ENCODE data around the gene STXBP6.
"Not testable (repeated sequence)": the region's sequence is repeated elsewhere in the genome, so short reads cannot be mapped to it uniquely, and the experiment has no call there.

Gene STXBP6

DNA sequence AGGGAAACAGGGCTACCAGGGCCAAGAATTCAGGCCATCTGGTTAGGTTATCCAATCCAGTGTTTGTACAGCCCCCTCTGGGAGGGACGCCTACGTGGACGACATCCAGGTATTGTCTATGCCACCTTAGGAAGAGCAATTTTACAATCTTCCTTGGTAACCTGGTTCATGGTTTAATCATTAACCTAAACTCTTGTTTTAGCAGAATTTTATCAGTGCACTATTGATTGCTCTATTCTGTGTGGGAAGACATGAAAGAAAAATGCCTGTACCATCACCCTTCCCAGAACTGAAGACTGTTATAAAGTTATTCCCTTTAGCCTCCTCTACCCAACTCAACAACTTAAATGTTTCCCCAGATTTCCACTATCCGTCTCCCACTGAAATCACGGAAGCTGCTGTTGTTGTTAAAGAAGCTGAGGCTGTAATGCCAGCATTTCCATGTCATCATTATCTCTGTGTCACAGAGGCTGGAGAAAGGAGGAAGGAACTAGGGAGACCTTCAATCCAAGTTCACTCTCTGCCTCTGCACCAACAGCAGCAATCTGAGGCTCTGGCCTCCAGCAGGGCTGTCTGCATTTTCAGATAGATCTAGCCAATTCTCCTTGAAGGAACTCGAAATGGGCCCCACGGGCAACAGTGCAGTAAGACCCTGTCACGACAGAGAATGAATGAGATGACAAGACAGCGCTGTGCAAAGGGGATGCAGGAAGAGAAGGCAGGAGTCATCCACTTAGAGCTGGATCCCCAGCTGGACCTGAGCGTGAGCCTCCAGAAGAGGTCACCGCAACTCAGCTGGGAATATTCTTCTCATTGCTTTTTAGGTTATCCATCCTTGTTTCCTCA lies 232.5 kb downstream of the STXBP6 start:
- no peak for DNase-seq

DNA sequence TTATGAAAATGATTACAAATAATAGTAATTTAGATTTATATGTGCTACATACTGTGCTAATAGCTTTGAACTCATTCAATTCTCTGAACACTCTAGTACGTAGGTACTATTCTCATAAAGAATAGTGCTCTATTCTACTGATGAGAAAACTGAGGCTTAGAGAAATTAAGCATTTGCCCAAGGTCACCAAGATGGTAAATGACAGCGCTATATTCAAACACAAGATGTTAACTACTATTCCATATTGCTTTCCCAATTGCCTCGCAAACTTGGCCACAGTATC lies 233.1 kb downstream of the STXBP6 start:
- DNase-seq, result no peak

DNA sequence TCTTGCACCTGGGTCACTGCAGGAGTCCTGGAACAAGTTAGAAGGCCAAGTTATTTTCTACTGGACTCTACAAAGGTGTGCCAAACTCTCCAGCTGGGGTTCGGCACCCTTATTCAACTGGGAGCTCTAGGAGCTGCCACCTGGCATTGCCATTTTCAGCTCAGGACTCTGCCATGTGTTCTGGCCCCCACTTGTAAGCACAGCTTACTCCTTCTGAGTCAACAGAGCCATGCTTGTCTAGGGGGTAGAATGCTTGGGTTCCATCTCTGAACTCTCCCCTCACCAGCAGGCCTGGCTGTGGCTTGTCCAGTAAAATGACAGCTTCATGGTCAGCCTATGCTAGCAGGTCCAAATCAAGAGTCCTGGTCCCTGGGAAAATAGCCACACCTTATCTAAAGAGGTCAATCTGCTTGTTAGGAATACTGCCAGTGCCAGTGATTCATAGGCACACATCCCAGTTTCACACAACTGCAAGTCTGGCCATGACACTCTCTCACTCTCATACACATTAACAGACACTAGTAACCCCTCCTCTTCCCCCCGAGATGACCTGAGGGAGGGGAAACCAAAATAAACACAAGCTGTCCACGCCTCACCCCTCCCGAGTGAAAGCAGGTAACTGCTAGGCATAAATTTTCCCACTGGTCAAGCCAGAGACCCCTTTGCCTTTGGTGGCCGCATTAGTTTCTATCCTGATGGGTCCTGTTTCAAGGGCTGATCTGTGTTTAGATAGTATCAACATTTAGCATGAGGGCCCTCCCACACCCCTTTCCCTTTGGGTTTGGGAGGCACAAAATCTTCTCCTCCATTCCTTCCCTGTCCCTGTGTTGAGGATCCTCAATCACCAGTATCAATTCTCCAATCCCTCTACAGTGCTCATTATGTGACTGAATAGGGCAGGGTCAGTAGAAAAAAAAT lies 233.7 kb downstream of the STXBP6 start:
- DNase-seq, result no peak

- no peak for DNase-seq
These were observed 234.4 kb downstream of the STXBP6 start for GRCh38 chr14:24815543-24815942.

DNA sequence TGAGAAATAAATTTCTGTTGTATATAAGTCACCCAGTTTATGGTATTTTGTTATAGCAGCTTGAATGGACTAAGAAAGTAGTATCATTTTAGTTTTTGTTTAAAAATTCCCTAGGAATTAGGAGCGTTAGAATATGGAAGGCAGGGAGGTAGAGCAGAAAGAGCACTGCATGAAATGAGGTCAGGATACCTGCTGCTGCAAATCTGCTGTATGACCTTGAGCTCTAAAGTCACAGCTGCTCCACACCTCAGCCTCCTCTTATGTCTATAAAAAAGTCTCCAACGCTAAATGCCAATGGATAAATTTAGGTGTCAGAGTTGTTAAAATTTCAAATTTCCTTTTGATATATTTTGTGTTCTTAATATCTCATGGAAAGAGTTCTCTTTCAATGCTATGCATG lies 235.0 kb downstream of the STXBP6 start:
- DNase-seq, result no peak

GRCh38 chr14:24814346-24814745 lies 235.6 kb downstream of the STXBP6 start:
- no peak for DNase-seq

- no peak for DNase-seq
These were observed 236.1 kb downstream of the STXBP6 start for GRCh38 chr14:24813819-24814259.

GRCh38 chr14:24813089-24813815 lies 236.7 kb downstream of the STXBP6 start:
- no peak for DNase-seq

- DNase-seq, result no peak
These were observed 240.8 kb downstream of the STXBP6 start for GRCh38 chr14:24809135-24809534.

DNA sequence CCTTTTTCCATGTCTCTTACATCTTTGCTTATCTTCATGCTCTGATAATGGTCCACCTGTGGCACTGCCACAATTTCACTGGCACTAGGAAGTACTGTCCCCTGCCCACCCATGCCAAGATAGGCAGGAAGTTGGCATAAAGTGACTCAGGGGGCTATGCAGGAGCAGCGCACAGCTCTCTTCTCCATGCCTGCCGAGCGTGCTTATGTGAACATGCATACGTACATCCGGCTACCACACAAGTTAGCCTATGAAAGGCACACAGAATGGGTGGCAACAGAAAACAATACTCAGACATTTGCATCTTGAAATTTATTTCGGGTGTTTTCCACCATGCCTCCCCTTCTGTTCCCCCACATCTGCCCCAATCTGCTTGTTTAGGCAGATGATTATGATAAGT lies 241.5 kb downstream of the STXBP6 start:
- DNase-seq, result no peak

DNA sequence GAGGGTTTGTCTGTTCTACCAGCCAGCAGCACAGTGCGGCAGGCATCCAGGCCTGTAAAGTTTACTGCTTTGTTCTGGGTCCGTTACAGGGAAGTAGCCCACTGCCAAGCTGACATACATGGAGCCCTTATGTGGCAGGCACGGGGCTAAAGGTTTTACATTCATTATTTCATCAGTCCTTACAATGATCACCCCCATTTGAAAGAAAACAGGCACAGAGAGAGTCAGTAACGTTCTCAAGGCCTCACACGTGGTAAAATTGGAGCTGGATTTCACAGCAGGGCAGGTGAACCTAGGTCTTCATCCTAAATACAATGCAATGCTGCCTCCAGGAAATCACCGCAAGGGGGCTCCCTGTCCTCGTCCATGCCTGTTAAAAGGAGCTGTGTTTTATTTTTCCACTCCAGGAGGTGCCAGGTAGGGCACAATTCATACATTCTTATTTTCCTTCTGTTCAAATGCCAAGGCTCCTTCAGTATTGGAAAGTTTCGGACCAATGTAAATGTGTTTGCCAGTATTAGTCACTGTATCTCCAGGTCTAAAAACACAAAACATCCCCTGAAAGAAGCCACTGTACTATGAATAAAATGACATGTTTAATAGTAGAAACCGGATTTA lies 243.8 kb downstream of the STXBP6 start:
- peak; percentile 52 for DNase-seq

GRCh38 chr14:24804552-24805212 lies 245.3 kb downstream of the STXBP6 start:
- no peak for DNase-seq

- DNase-seq, result no peak
These were observed 245.9 kb downstream of the STXBP6 start for GRCh38 chr14:24803933-24804494.

DNA sequence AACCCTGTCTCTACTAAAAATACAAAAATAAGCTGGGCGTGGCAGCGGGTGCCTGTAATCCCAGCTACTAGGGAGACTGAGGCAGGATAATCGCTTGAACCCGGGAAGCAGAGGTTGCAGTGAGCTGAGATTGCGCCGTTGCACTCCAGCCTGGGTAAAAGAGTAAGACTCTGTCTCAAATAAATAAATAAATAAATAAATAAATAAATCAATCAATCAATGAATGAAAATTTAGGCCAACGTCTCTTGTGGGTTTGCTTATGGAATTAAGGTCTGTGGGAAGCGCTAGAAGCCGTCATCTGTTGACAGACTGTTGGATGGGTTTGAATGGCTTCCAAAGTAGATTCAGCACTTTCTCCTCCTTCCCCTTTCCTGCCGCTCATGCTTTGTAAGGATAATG lies 246.5 kb downstream of the STXBP6 start:
- not testable (repeated sequence) for DNase-seq

DNA sequence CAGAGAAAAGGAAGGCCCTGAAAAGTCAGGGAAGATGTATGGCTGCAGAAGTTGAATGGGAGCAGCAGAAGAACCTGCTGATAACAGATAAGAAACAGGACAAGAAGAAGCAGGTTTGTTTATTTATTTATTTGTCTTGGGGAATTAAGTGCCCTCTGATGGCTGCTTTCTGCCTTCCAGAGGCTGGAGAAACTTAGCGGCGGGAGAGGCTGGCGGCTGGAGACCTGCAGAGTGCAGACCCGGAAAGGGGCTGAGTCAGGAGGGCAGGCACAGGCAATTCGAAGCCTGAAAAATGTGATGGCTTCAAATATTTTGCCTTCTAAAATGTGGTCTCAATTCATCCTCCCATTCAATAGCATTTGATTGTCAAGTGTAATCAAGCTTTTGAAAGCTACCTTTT lies 247.7 kb downstream of the STXBP6 start:
- DNase-seq, result no peak

DNA sequence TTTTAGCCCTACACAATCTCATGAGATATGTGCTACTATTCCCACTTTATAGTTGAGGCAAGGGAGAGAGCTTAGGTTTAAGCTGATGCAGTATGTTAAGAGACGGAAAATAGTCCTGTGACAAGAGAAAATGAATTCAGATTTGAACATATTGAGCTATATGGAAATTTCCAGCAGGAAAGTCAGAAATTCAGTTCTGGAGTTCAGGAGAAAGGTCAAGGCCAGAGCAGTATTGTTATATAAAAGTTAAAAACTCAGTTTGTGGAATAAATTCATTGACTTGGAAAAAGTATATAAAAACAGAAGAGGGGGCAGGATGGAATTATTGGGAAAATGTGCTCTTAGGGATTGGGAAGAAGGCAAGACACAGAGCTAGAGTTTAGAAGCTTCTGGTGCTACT lies 248.9 kb downstream of the STXBP6 start:
- DNase-seq, result no peak

GRCh38 chr14:24798911-24799462 lies 251.0 kb downstream of the STXBP6 start:
- DNase-seq, result no peak

DNA sequence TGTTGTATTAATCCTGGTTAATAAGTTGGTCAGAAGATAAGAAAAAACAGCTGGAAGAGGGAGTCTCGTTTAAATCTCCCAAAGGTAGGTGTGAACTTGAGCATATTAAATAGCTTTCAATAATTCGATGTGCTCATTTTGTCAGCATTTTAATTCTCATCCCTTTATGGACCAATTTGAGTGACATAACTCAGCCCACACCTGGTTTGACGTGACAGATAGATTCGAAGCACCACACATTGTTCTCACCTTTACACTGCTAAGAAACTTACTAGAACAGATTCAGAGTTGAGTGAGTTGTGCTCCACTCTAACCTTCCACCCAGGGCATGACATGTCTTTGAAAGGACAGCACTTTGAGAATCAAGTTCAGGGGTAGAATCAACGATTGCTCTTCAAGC lies 254.5 kb downstream of the STXBP6 start:
- no peak for DNase-seq

GRCh38 chr14:24794644-24795305 lies 255.2 kb downstream of the STXBP6 start:
- DNase-seq, result no peak

DNA sequence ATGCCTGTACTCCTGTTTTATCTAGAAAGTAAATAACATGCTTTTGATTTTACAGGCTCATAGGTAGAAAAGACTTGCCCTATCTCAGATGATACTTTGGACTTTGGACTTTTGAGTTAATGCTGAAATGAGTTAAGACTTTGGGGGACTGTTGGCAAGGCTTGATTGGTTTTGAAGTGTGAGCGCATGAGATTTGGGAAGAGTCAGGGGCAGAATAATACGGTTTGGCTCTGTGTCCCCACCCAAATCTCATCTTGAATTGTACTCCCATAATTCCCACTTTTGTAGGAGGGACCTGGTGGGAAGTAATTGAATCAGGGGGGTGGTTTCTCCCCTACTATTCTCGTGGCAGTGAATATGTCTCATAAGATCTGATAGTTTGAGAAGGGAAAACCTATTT lies 259.8 kb downstream of the STXBP6 start:
- no peak for DNase-seq

GRCh38 chr14:24789378-24789884 lies 260.5 kb downstream of the STXBP6 start:
- no peak for DNase-seq
